Panc1 (cell line): Measurements from ENCODE around the gene NDUFA7.

Experiments
- SIN3A ChIP-seq: IDR thresholded peaks from 2 replicates; pipeline ENCODE4 v1.6.1; 2012; ENCODE audit warnings: low read depth, mild to moderate bottlenecking, low read length, moderate library complexity, borderline replicate concordance; ENCODE audit not compliant: insufficient read depth
- TF ChIP-seq, protein P1 (sequence below): fragments of 450-650 bp; IDR thresholded peaks from 2 replicates; pipeline ENCODE4 v1.5.1; 2017; ENCODE audit warnings: mild to moderate bottlenecking

- TF ChIP-seq, protein P1, sequence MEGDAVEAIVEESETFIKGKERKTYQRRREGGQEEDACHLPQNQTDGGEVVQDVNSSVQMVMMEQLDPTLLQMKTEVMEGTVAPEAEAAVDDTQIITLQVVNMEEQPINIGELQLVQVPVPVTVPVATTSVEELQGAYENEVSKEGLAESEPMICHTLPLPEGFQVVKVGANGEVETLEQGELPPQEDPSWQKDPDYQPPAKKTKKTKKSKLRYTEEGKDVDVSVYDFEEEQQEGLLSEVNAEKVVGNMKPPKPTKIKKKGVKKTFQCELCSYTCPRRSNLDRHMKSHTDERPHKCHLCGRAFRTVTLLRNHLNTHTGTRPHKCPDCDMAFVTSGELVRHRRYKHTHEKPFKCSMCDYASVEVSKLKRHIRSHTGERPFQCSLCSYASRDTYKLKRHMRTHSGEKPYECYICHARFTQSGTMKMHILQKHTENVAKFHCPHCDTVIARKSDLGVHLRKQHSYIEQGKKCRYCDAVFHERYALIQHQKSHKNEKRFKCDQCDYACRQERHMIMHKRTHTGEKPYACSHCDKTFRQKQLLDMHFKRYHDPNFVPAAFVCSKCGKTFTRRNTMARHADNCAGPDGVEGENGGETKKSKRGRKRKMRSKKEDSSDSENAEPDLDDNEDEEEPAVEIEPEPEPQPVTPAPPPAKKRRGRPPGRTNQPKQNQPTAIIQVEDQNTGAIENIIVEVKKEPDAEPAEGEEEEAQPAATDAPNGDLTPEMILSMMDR = no peak
- TF ChIP-seq SIN3A = no peak
Observed at GRCh38 chr19:8342316-8342683, 21.1 kb upstream of the NDUFA7 start.
